Mucosa of rectum (tissue), 2 donors: Measurements from ENCODE around the gene GPSM1.
A peak's percentile ranks its signal among the peaks of the same experiment; 100 is the strongest.
"Not testable (repeated sequence)": the region's sequence is repeated elsewhere in the genome, so short reads cannot be mapped to it uniquely, and the experiment has no call there.

Experiments
- H3K27ac ChIP-seq, 2 donors: one replicate each; pipeline ENCODE4 v1.7.0; 2013; ENCODE audit warnings: inconsistent platforms in 2 of 2, low read depth in 2 of 2, low read length in 2 of 2
- H3K27me3 ChIP-seq, 2 donors: one replicate each; pipeline ENCODE4 v1.7.0; 2013; ENCODE audit warnings: low read length in 2 of 2; ENCODE audit not compliant: control insufficient read depth in 2 of 2, insufficient read depth in 2 of 2
- H3K36me3 ChIP-seq, 2 donors: one replicate each; pipeline ENCODE4 v1.7.0; 2013; ENCODE audit warnings: low read length in 2 of 2; ENCODE audit not compliant: control insufficient read depth in 2 of 2, insufficient read depth in 2 of 2
- H3K4me1 ChIP-seq, 2 donors: one replicate each; pipeline ENCODE4 v1.7.0; 2013; ENCODE audit warnings: low read length in 2 of 2, mild to moderate bottlenecking in 1 of 2; ENCODE audit not compliant: control insufficient read depth in 2 of 2, insufficient read depth in 2 of 2
- H3K4me3 ChIP-seq, 2 donors: one replicate each; pipeline ENCODE4 v1.7.0; 2013; ENCODE audit warnings: low read length in 2 of 2
- H3K9ac ChIP-seq, 2 donors: one replicate each; pipeline ENCODE4 v1.7.0; 2013; ENCODE audit warnings: low read length in 2 of 2, low read depth in 1 of 2, mild to moderate bottlenecking in 1 of 2
- H3K9me3 ChIP-seq, 2 donors: one replicate each; pipeline ENCODE4 v1.7.0; 2013; ENCODE audit warnings: low read length in 2 of 2; ENCODE audit not compliant: control insufficient read depth in 2 of 2
- donor health status: healthy.
- donor health status: Normal muscosa, but diverticular disease.

GPSM1 gene

GRCh38 chr9:136403915-136404800 is 76.8 kb downstream of the GPSM1 start:
- Histone ChIP-seq H3K4me3 (no peak overlapping the region), H3K9me3 (no peaks in the 10 kb centered on the region), H3K27ac (peak overlapping the region in 1 of 2 donors; percentile 75), H3K4me1 (peaks cover 8 to 12% of the 10 kb centered on the region in 2 donors), H3K9ac (no peak overlapping the region), H3K27me3 (no peaks in the 10 kb centered on the region), H3K36me3 (peaks cover 7 to 42% of the 10 kb centered on the region in 2 donors)

- Histone ChIP-seq H3K9ac (no peak overlapping the region), H3K36me3 (peaks cover 7 to 42% of the 10 kb centered on the region in 2 donors), H3K27me3 (no peaks in the 10 kb centered on the region), H3K4me3 (no peak overlapping the region), H3K27ac (peak overlapping the region in 1 of 2 donors; percentile 75), H3K9me3 (no peaks in the 10 kb centered on the region), H3K4me1 (peaks cover 10 to 13% of the 10 kb centered on the region in 2 donors)
Observed at GRCh38 chr9:136404801-136405136, 77.4 kb downstream of the GPSM1 start.

- Histone ChIP-seq H3K4me3 (no peak overlapping the region), H3K27me3 (no peaks in the 10 kb centered on the region), H3K9ac (no peak overlapping the region), H3K27ac (no peak overlapping the region), H3K36me3 (peaks cover 7 to 42% of the 10 kb centered on the region in 2 donors), H3K4me1 (peaks cover 8 to 12% of the 10 kb centered on the region in 2 donors), H3K9me3 (no peaks in the 10 kb centered on the region)
Observed at GRCh38 chr9:136405481-136405880, 78.1 kb downstream of the GPSM1 start.

GRCh38 chr9:136405904-136406303 is 78.6 kb downstream of the GPSM1 start:
- H3K4me1 ChIP-seq: peaks cover 9 to 11% of the 10 kb centered on the region in 2 donors
- not testable (repeated sequence) for H3K4me3 ChIP-seq, H3K9ac ChIP-seq, H3K9me3 ChIP-seq, H3K27ac ChIP-seq, H3K27me3 ChIP-seq
- peaks cover 7 to 42% of the 10 kb centered on the region in 2 donors for H3K36me3 ChIP-seq

- Histone ChIP-seq H3K36me3 (peaks cover 8 to 37% of the 10 kb centered on the region in 2 donors), H3K4me1 (peaks cover 20 to 21% of the 10 kb centered on the region in 2 donors)
- not testable (repeated sequence) for H3K9me3 ChIP-seq, H3K27me3 ChIP-seq, H3K9ac ChIP-seq, H3K27ac ChIP-seq, H3K4me3 ChIP-seq
Observed at GRCh38 chr9:136407061-136407460, 79.7 kb downstream of the GPSM1 start.

GRCh38 chr9:136407911-136408310 is 80.6 kb downstream of the GPSM1 start:
- Histone ChIP-seq H3K9me3 (no peaks in the 10 kb centered on the region), H3K36me3 (peaks cover 12 to 39% of the 10 kb centered on the region in 2 donors), H3K27me3 (no peaks in the 10 kb centered on the region), H3K4me1 (peaks cover 20 to 21% of the 10 kb centered on the region in 2 donors), H3K9ac (no peak overlapping the region), H3K27ac (no peak overlapping the region), H3K4me3 (no peak overlapping the region)
